Right ventricle myocardium inferior (tissue), 1 donor: ENCODE data around the gene PRKD3. TPM values are rescaled to one million over a fixed set of nuclear protein-coding genes. Genes with fewer than 3 reads are reported as not detected.

Experiments
- ATAC-seq: fragments of 200-7000 bp; cut with Tn5 transposase; one replicate; pipeline ENCODE4 v1.9.1; 2020; ENCODE audit warnings: mild to moderate bottlenecking, moderate library complexity
- DNase-seq: peaks from one replicate; pipeline ENCODE4 v3.0.0; 2021; ENCODE audit errors: missing footprints
- intact Hi-C: fragments of 100-400 bp; cut with DNase I; formaldehyde crosslinking; loops from one replicate; pipeline ENCODE4 v1.11.0; 2022
- total RNA-seq: library from RNA; stranded (reverse); fragmentation: NEBNext Ultra II Directional; extraction: Animal tissue kit (Norgen Biotek cat#: 25700); gene quantifications from one replicate; pipeline ENCODE4 v1.2.1, GENCODE V29; 2021
- donor health status: DM: no; HTN: yes; CAD: no; lungs with severe emphysema.

Gene PRKD3
- total RNA-seq, 1 donor from 2014 or later, result 12.6 TPM

GRCh38 chr2:37281916-37282315 lies 42.7 kb downstream of the PRKD3 start:
- intact Hi-C loops, result no loop called here
- no peak for DNase-seq
- no peak for ATAC-seq

GRCh38 chr2:37276291-37276690 lies 48.3 kb downstream of the PRKD3 start:
- DNase-seq (no peak), ATAC-seq (no peak)
- intact Hi-C loops, result no loop called here

Other genes starting within 250 kb of the PRKD3 start
- gene HEATR5B, start 240.5 kb downstream of the PRKD3 start, total RNA-seq, result 31.0 TPM
- 5.9 TPM for gene GPATCH11, start 240.3 kb downstream of the PRKD3 start, total RNA-seq
- gene EIF2AK2, start 167.9 kb downstream of the PRKD3 start, total RNA-seq, result 20.7 TPM
- not detected for gene SULT6B1, start 136.2 kb downstream of the PRKD3 start, total RNA-seq
- 65.0 TPM for gene CEBPZOS, start 128.3 kb downstream of the PRKD3 start, total RNA-seq
- gene CEBPZ, start 93.2 kb downstream of the PRKD3 start, total RNA-seq, result 32.3 TPM
- 22.8 TPM for gene NDUFAF7, start 93.2 kb downstream of the PRKD3 start, total RNA-seq
- gene QPCT, start 19.8 kb upstream of the PRKD3 start, total RNA-seq, result 1.7 TPM